ENCODE data around the gene BICRAL. TPM values are rescaled to one million over a fixed set of nuclear protein-coding genes. Genes with fewer than 3 reads are reported as not detected.
"Not testable (repeated sequence)": the region's sequence is repeated elsewhere in the genome, so short reads cannot be mapped to it uniquely, and the experiment has no call there.

BICRAL gene
- total RNA-seq, 1 donor from 2014 or later = 23.2 TPM

DNA sequence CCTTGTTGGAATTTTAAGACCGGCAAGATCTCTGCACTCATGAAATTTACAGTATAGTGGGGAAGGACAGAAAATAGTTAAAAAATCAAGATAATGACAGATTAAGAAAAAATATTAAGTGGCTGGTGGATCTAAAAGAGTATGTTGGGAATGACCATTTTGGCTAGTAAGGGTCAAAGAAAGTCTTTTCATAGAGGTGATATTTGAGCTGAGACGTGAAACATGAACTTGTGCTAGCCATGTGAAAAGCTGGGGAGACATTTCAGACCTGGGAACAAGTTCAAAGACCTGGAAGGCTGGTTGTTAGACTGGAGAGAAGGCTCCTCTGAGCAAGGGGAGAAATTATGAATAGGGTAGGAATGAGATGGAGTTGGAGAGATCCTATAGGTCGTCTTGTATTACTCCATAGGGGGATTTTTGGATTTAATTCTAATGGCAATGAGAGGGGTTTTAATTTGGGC lies 4.7 kb downstream of the BICRAL start:
- DNase-seq (ENCODE audit: low spot score in 2 of 2) (no peak), FAIRE-seq (no peak)

DNA sequence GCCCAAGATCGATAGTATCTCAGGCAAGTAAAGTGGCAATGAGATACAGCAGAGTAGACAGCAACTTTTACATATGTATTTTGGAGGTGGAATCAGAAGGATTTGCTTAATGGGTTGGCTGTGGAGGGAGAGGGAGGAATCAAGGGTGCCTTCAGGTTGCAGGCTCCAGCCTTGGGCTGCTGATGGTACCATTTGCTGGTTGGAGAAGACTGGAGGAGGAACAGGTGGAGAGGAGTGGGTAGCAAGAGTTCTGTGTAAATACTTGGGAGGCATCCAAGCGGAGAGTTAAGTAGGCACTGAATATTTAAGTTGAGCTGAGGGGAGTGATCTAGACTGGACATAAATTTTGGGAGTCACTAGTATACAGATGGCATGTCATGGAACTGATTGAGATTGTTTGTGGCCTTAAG lies 5.2 kb downstream of the BICRAL start:
- DNase-seq (ENCODE audit: low spot score in 2 of 2) = no peak
- FAIRE-seq = no peak

DNA sequence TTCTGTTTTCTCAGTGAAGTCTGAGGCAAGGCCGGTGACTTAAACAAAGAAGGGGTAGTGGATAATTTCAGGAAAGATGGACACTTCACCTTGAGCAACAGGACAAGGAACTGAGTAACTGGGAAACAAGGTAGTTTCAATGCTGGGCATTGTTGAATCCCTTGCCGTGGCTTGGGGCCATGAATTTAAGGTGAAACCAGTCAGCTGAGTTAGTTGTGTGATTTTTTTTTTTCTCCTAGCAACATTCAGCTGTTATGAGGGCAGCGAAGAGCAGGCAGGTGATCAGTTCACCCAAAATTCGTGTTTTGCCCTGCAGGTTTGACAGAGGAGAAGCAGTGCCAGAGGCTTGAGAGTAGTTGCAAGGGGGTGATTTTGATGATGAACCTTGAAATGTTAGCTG lies 6.8 kb downstream of the BICRAL start:
- FAIRE-seq (no peak), DNase-seq (ENCODE audit: low spot score in 2 of 2) (no peak)

DNA sequence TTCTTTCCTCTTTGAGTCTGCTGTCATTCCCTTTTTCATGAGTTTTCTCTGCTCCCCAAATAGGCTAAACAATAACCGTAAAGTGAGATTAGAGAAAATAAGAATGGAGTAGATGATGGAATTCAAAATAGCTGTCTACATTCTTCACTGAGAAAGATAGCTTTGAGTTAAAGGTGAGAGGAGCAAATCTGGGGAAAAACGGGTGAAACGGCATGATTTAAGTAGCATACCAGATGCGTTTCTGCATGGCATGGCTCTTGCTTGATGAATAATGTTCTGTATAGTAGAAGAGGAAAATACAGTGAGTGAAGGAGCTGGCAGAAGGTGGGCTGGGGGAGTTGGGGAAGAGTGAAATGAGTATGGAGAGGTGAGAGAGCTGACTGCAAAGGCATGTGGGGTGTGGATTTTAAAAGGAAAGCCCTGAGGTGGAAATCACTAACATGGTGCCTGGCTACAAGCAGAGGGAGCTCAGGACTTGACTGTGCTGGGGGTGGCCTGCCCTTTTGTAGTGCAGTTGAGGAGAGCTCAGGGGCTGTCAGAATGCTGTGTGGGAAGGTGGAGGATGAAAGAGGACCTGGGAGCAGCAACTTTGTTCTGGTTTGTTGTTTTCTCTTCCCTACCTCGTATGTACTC lies 8.8 kb downstream of the BICRAL start:
- DNase-seq (ENCODE audit: low spot score in 2 of 2) (no peak), FAIRE-seq (no peak)

GRCh38 chr6:42791706-42792320 lies 10.0 kb downstream of the BICRAL start:
- DNase-seq (ENCODE audit: low spot score in 2 of 2) (no peak), FAIRE-seq (no peak)

- no peak for FAIRE-seq
- no peak for DNase-seq (ENCODE audit: low spot score in 2 of 2)
These were observed 13.8 kb downstream of the BICRAL start for GRCh38 chr6:42795651-42796050.

DNA sequence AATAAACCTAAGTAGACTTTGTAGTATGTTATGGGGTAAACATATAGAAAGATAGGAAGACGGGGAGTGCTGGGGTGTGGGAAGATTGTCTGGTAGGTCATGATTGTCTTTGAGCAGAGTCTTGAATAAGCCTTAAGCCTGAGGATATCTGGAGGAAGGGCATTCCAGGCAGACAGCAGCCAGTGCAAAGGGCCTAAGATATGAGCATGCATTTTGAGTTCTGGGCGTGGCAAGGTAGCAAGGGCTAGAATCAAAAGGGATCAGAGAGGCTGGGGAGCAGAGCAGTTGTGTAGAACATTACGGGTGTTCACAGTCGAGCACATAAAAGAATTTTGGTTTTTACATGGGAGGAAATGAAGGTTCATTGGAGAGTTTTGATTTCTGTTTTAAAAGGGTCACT lies 14.3 kb downstream of the BICRAL start:
- FAIRE-seq (no peak), DNase-seq (ENCODE audit: low spot score in 2 of 2) (no peak)

DNA sequence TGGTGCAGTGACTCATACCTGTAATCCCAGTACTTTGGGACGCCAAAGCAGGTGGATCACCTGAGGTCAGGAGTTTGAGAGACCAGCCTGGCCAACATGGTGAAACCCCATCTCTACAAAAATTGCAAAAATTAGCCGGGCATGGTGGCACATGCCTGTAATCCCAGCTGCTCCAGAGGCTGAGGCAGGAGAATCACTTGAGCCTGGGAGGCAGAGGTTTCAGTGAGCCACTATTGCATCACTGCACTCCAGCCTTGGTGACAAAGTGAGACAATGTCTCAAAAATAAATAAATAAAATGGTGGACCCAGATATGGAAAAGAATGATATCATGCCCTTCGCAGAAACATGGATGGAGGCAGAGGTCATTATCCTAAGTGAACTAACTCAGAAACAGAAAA lies 15.8 kb downstream of the BICRAL start:
- not testable (repeated sequence) for DNase-seq (ENCODE audit: low spot score in 2 of 2); FAIRE-seq

DNA sequence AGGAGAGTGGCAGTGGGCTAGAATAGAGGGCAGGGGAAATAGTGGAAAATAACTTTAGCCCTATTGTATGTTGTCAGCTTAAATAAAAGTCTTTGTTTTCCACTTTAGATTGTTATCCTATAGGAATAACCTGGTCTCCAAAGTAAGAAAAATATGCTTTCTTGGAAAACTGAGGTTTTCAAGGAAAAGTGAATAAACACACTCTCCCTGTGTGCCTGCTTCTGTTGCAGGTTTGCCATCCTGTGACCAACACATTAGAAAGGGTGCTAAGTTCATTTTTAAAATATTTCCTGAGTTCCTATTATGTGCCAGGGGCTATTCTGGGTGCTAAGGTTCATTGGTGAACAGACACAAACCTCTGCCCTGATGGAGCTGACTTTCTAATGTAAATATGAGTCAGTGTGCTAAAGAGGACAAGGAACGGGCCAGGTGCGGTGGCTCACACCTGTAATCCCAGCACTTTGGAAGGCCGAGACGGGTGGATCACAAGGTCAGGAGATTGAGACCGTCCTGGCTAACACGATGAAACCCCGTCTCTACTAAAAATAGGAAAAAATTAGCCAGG lies 23.5 kb downstream of the BICRAL start:
- DNase-seq (ENCODE audit: low spot score in 2 of 2) = no peak
- no peak for FAIRE-seq

GRCh38 chr6:42806359-42806758 lies 24.5 kb downstream of the BICRAL start:
- DNase-seq (ENCODE audit: low spot score in 2 of 2); FAIRE-seq: not testable (repeated sequence)

DNA sequence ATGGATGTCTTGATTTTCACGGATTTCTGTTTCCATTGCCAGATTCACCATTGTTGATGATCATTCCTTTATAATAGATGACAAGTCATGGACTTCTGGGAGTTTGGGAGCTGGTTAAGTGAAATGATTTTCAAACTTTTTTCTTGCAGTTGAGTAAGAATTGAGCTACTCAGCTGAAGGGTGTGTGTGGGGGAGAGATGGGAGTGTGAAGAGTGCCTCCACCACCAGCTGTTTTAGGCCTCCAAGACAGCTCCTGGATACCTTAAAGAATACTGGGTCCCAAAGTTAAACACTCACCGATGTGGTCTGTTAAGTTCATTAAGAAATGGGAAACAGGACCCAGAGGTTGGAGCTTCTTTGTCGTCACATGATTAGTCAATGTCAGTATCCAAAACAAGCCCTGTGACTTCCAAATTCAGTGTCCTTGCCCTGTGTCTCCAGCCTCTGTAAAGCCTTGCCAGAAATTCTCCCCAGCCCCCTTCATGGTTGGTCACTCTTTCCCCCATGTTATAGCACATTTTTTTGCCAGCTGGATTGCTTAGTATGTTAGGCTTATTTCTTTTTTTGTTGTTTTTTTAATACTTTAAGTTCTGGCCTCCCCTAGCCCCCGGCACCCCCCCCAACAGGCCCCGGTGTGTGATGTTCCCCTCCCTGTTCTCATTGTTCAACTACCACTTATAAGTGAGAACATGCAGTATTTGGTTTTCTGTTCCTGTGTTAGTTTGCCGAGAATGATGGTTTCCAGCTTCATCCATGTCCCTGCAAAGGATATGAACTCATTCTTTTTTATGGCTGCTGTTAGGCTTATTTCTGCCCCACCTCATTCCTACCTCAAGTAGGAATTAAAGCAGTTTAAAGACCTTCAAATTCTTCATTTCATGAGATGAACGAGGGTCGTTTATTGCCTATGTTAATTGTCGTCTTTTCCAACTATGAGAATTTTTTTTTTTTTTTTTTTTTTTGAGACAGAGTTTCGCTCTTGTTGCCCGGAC lies 26.9 kb downstream of the BICRAL start:
- no peak for FAIRE-seq
- DNase-seq (ENCODE audit: low spot score in 2 of 2) = no peak

GRCh38 chr6:42813074-42813645 lies 31.3 kb downstream of the BICRAL start:
- no peak for DNase-seq (ENCODE audit: low spot score in 2 of 2)
- no peak for FAIRE-seq

DNA sequence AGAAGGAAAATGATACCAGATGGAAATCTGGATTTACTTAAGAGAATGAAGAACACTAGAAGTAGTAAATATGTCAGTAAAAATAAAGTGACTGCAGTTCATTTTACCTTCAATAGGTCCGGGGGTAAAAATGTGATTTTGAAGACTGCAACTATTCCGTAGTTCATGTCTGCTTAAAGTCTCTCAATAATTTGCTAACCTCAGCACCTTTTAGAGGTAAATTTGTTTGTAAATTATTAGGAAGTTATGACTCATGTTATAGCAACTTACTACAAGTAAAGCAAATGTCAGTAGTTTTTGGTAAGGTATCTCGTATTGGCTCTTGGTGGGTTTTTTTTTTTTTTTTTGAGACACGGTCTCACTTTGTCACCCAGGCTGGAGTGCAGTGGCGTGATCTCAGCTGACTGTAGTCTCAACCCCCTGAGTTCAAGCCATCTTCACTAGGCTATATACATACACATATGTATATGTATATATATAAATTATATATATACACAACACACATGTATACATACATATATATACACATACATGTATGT lies 32.1 kb downstream of the BICRAL start:
- DNase-seq (ENCODE audit: low spot score in 2 of 2) = no peak
- no peak for FAIRE-seq

- not testable (repeated sequence) for FAIRE-seq; DNase-seq (ENCODE audit: low spot score in 2 of 2)
These were observed 33.9 kb downstream of the BICRAL start for GRCh38 chr6:42815726-42816125.

GRCh38 chr6:42817907-42818306 lies 36.1 kb downstream of the BICRAL start:
- no peak for DNase-seq (ENCODE audit: low spot score in 2 of 2)
- FAIRE-seq = no peak

DNA sequence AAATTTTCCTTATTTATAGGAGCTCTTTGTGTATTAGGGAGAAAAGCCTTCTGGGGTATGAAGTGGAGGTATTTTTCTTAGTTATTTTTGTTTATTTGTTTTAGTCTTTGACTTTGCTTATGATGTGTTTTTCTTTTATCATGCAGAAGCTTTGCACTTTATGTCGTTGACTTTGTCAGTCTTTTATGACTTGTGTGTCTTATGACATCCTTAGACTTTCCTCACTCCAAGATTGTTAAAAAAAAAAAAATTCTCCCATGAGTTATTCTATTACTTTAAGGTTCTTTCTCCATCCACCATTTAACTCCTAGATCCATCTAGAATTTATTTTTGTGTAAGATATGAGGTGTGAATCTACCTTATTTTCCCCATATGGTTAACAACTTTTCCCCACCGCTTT lies 36.6 kb downstream of the BICRAL start:
- DNase-seq (ENCODE audit: low spot score in 2 of 2) (no peak), FAIRE-seq (no peak)

- FAIRE-seq (no peak), DNase-seq (ENCODE audit: low spot score in 2 of 2) (no peak)
These were observed 37.0 kb downstream of the BICRAL start for GRCh38 chr6:42818878-42819277.

DNA sequence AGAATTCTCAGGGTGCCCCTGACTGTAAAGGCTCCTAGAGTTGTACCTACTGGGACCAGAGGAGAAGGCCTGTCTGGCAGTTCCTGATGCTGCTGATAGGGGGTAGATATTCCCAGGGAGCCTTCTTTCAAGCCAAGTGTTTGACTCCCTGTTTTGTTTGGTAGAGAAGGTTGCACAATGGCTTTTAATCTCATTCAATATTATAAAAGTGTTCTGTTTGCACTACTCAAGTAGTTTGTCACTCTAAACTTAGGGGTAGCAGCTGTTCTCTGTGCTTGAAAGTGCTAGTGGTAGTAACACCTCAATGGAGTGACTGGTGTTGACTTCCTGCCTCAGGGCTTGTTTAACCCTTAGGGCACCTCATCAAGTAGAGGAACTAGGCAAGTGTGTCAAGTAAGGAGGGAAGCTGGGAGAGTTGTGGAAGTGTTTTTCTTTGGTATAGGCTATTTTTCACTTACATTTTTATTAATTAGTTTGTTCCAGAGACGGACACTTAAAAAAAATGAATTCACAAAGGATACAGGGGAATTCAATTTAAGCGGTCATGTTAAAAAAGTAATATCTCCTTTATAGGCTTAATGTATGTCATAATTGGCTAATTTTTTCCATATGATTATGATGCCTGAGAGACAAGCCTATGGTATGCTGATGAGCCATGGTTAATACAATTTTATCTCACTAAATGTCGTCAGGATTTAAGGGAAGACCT lies 38.1 kb downstream of the BICRAL start:
- FAIRE-seq = no peak
- no peak for DNase-seq (ENCODE audit: low spot score in 2 of 2)

- FAIRE-seq (no peak), DNase-seq (ENCODE audit: low spot score in 2 of 2) (no peak)
These were observed 38.9 kb downstream of the BICRAL start for GRCh38 chr6:42820512-42821340.

All from frontal cortex (tissue), 4 donors.